NCI-H82 treated with DMSO at 0.1 percent for 48 hours (cell line): ENCODE data around the gene ZC3H7B.

Experiments used
- DNase-seq: peaks from one replicate; lab custom pipeline; 2025; ENCODE audit not compliant: unreplicated experiment; lab: John Stamatoyannopoulos, UW

The ZC3H7B gene

GRCh38 chr22:41324821-41325528 lies 23.6 kb downstream of the ZC3H7B start:
- DNase-seq: no peak

- DNase-seq: no peak
Observed at GRCh38 chr22:41327124-41327523, 25.8 kb downstream of the ZC3H7B start.

GRCh38 chr22:41330169-41330568 lies 28.8 kb downstream of the ZC3H7B start:
- no peak for DNase-seq

DNA sequence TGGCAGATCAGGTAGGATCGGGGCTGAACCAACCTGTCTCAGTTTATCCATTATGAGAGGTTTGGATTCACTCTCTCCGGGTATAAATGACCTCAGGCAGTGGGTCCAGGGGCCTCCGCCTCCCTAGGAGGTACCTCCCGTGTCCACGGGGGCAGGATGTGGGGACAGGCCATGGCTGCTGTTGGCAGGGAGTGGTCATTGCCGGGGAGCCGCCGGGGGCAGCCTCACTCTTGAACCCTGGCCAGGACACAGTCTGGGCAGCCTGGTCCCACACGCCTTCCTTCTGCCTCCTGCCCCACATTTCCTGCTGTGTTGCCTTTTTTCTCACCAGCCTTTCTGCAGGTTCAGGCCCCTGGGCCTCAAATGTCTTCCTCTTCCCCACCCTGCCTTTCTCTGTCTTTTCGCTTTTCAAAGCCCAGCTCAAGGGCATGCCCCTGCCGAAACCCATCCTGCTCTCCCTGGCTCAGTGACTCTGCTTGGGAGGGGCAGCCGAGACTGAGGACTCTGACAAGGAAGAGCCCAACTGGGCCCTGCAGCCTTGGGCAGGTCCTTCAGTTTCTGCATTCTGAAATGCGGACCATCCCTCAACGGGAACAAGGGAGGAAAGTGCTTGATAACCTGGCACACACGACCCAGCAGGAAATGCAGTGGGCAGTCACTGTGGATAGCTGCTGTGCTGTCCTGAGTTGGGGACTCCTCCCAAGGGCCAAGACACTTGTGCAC lies 31.1 kb downstream of the ZC3H7B start:
- no peak for DNase-seq

GRCh38 chr22:41333806-41334205 lies 32.5 kb downstream of the ZC3H7B start:
- no peak for DNase-seq

GRCh38 chr22:41334215-41334614 lies 32.9 kb downstream of the ZC3H7B start:
- no peak for DNase-seq

DNA sequence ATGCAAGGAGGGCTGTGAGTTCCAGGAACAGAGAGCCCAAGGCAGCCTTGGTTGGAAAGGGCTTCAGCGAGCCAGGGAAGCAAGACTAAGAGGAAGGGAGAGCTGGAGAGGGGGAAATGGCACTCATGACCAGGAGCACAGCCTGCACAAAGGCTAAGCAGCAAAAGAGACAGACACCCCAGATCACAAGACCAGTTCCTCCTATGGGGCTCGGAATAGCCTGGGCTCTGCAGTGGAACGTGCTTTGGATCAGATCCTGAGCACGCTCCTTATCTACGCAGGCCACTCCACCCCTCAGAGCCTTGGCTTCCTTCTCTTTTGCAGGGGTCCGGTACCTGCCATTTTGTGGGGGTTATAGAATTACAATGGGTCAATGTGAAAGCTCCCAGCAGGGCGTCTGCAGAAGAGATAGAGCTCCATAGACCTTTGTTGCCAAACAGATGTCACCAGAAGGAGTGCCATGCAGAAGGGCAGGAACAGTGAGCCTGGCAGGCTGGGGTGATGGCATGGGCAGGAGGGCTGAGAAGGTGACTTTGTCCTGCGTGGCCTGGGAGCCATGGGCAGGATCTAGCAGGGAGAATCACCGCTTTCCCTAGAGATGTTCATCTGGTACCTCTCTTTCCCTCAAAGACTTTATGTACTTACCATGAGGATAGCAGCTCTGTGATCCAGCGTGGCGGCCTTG lies 33.8 kb downstream of the ZC3H7B start:
- DNase-seq: no peak

DNA sequence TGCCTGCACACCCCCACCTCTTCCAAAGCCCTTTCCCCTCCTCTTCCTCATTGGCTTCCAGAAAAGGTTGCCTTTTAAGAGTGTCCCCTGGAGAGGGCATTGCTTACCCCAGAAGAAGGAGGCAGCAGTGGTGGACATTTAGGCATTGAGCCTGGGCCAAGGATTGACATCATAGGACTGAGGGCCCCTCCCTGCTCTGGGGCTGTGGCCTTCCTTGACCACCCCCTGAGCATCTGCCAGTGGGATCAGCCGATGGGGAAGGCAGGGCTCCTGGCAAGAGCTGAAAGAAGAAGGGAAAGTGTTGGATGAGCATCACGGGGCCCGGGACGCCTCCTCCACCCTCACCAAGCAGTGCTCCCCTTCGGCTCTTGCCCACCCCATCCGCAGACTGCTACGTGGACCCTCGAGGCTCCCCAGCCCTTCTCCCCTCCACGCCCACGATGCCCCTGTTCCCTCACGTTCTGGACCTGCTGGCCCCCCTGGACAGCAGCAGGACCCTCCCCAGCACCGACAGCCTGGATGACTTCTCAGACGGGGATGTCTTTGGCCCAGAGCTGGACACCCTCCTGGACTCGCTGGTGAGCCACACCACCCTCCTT lies 37.4 kb downstream of the ZC3H7B start:
- no peak for DNase-seq

GRCh38 chr22:41339823-41340222 lies 38.5 kb downstream of the ZC3H7B start:
- DNase-seq: no peak

GRCh38 chr22:41340357-41340756 lies 39.0 kb downstream of the ZC3H7B start:
- no peak for DNase-seq

- no peak for DNase-seq
Observed at GRCh38 chr22:41341012-41341411, 39.7 kb downstream of the ZC3H7B start.

DNA sequence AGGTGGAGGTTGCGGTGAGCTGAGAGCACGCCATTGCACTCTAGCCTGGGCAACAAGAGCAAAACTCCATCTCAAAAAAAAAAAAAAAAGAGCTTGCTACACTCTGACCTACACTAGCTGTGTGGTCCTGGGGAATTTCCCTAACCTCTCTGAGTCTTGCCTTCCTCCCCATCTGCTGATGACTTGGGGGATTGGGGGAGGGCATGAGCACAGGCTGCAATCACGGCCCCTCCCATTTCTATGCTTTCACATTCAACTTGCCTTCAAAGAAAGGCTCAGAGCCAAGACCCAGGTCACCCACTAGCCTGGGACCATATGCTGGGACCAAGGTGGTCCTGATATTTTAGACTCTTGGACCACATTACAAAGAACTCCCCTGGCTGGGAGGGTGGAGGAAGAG lies 40.7 kb downstream of the ZC3H7B start:
- no peak for DNase-seq

DNA sequence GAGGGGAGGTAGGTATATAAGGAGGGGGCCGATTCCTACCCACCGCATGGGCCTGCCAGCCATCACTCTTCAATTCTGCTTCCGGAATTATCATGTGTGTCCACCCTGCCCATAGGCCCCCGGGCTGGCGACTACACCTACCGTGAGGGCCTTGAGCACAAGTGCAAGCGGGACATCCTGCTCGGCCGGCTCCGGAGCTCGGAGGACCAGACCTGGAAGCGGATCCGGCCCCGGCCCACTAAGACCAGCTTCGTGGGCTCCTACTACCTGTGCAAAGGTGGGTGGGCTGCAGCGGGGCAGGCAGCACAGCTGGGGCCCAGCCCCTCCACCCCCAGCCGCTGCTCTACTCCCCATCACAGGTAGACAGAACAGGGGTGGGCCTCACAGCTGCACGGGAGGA lies 42.0 kb downstream of the ZC3H7B start:
- no peak for DNase-seq

DNA sequence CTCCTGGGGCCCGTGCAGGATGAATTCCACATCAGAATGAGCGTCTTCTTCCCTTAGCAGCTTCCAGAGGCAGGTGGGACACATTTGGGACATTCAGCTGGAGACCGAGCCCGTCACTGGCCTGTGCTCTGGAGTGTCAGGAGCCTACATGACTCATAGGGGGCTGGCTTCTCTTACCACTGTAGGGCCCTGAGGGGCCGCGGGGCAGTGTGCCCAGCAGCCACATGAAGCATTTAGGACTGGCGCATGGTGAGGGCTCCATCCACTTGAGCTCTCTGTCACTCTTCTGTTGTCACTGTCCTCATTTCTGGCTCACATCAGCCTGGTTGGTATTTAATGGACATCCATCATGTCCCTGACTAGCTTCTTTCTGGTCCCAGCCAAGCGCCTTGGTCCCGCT lies 42.4 kb downstream of the ZC3H7B start:
- DNase-seq: no peak

GRCh38 chr22:41344189-41344788 lies 43.0 kb downstream of the ZC3H7B start:
- DNase-seq: no peak

GRCh38 chr22:41345807-41346335 lies 44.5 kb downstream of the ZC3H7B start:
- DNase-seq: no peak

GRCh38 chr22:41347066-41347859 lies 45.9 kb downstream of the ZC3H7B start:
- no peak for DNase-seq

DNA sequence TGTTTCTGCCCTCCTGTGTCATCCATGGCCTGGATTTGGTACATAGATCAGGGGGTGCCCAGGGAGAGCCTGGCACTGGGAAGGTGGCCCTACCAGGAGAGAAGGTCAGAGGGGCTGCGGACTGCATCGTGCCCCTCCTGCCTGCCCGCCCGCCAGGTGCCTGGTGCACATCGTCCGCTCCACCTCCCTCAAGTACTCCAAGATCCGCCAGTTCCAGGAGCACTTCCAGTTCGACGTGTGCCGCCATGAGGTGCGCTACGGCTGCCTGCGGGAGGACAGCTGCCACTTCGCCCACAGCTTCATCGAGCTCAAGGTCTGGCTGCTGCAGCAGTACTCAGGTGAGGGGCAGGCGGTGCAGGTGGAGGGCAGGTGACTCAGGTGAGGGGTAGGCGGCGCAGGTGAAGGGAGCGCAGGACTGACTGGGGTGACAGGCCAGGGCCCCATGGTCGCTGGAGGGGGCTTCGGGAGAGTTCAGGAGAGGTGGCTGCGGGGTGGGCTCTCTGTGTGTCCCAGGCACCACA lies 47.7 kb downstream of the ZC3H7B start:
- no peak for DNase-seq

GRCh38 chr22:41350087-41350486 lies 48.8 kb downstream of the ZC3H7B start:
- DNase-seq: no peak

- no peak for DNase-seq
Observed at GRCh38 chr22:41351011-41351410, 49.7 kb downstream of the ZC3H7B start.
